MM.1S (cell line): ENCODE results near the gene FBXW4.

ENCODE experiments used
- EZH2 ChIP-seq: fragments of 300-600 bp; sonication (generic); optimal IDR thresholded peaks from 2 replicates; pipeline ENCODE3; 2017; ENCODE audit warnings: low read depth, mild to moderate bottlenecking, antibody characterized with exemption, low read length, mixed read lengths
- EZH2phosphoT487 ChIP-seq: fragments of 300-600 bp; sonication (generic); IDR thresholded peaks from 2 replicates; pipeline ENCODE4 v1.6.1; 2018; ENCODE audit warnings: antibody characterized with exemption, low read length
- TF ChIP-seq, protein P1 (sequence below): fragments of 300-600 bp; sonication (generic); IDR thresholded peaks from 2 replicates; pipeline ENCODE4 v1.5.1; 2016; ENCODE audit warnings: antibody characterized with exemption, low read length, mixed read lengths

DNA sequence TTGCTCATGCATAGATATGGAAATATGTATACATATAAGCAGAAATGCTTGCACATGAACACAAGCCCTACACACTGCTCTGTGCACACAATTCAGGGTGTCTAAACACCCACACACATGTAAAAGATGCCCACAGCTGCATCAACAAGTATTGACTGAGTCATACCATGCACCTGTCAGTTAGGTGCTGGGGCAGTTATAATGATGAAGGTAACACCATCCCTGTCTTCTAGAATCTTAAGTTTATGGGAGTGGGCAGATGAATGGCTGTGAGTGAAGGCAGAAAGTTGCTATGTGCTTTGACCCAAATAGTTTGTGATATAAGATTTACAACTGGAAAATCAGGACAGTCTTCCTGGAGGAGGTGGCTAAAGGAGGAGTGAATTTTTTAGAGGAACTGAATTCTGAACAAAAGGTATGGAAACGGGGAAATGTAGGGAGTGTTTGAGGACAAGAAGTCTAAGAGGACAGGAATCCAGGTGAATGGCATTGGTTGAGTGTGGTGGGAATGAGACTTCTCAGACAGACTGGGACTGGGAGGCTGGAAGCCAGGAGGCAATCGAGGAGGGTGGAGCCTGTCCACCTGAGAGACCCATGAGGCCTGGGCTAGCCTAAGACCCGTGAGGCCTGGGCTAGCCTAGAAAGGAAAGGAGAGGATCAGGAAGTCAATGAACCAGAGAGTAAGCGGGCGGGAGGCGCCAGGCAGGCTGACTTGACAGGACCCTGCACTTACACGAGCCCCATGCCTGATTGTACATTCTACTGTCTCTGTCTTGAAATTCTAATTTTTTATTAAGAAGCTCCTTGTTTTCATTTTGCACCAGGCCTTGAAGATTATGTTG lies 127.6 kb downstream of the FBXW4 start:
- TF ChIP-seq, protein P1, sequence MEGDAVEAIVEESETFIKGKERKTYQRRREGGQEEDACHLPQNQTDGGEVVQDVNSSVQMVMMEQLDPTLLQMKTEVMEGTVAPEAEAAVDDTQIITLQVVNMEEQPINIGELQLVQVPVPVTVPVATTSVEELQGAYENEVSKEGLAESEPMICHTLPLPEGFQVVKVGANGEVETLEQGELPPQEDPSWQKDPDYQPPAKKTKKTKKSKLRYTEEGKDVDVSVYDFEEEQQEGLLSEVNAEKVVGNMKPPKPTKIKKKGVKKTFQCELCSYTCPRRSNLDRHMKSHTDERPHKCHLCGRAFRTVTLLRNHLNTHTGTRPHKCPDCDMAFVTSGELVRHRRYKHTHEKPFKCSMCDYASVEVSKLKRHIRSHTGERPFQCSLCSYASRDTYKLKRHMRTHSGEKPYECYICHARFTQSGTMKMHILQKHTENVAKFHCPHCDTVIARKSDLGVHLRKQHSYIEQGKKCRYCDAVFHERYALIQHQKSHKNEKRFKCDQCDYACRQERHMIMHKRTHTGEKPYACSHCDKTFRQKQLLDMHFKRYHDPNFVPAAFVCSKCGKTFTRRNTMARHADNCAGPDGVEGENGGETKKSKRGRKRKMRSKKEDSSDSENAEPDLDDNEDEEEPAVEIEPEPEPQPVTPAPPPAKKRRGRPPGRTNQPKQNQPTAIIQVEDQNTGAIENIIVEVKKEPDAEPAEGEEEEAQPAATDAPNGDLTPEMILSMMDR: no peak
- TF ChIP-seq EZH2phosphoT487: no peak
- no peak for TF ChIP-seq EZH2
